ENCODE data around the gene MCM8. TPM values are rescaled to one million over a fixed set of nuclear protein-coding genes. Genes with fewer than 3 reads are reported as not detected.

Gene MCM8
- total RNA-seq, 2 experiments from 2014 or later = 46.6 to 47.8 TPM

- ChIA-PET POLR2A (no interaction called here), CTCF (no interaction called here)
- no peak for TF ChIP-seq CTCF (IDR thresholded peaks at IDR 0.05)
- Mint-ChIP-seq H3K4me1 (ENCODE audit: low read depth) (no peaks in the 10 kb centered on the region), H3K36me3 (ENCODE audit: low read depth) (peaks cover 52% of the 10 kb centered on the region), H3K27ac (no peak overlapping the region), H3K9me3 (no peaks in the 10 kb centered on the region), H3K27me3 (no peaks in the 10 kb centered on the region), H3K4me3 (no peak overlapping the region)
- intact Hi-C loops (cut with micrococcal nuclease) = no loop called here
- DNase-seq (no peak), ATAC-seq (no peak)
These were observed 19.0 kb downstream of the MCM8 start for GRCh38 chr20:5969348-5969935.

- no peak for DNase-seq
- CTCF ChIA-PET = no interaction called here
- no peak for ATAC-seq
- Mint-ChIP-seq H3K9me3 (no peaks in the 10 kb centered on the region), H3K27ac (no peak overlapping the region), H3K36me3 (ENCODE audit: low read depth) (peaks cover 50% of the 10 kb centered on the region), H3K4me3 (no peak overlapping the region), H3K4me1 (ENCODE audit: low read depth) (no peaks in the 10 kb centered on the region), H3K27me3 (no peaks in the 10 kb centered on the region)
- intact Hi-C loops (cut with micrococcal nuclease) = no loop called here
- POLR2A ChIA-PET = no interaction called here
- no peak for TF ChIP-seq CTCF (IDR thresholded peaks at IDR 0.05)
These were observed 19.5 kb downstream of the MCM8 start for GRCh38 chr20:5969940-5970339.

- Mint-ChIP-seq H3K36me3 (ENCODE audit: low read depth) (peaks cover 48% of the 10 kb centered on the region), H3K4me1 (ENCODE audit: low read depth) (no peaks in the 10 kb centered on the region), H3K27me3 (no peaks in the 10 kb centered on the region), H3K27ac (no peak overlapping the region), H3K4me3 (no peak overlapping the region), H3K9me3 (no peaks in the 10 kb centered on the region)
- intact Hi-C loops (cut with micrococcal nuclease) = no loop called here
- POLR2A ChIA-PET = interaction anchor here (0.9 to 1.5 kb wide), 2 partner anchors 10 to 26 kb away, joined by 3 read pairs; no protein-coding TSS in a partner anchor
- TF ChIP-seq CTCF (IDR thresholded peaks at IDR 0.05) = no peak
- no peak for ATAC-seq
- CTCF ChIA-PET = no interaction called here
- no peak for DNase-seq
These were observed 19.9 kb downstream of the MCM8 start for GRCh38 chr20:5970381-5970780.

- Mint-ChIP-seq H3K4me3 (no peak overlapping the region), H3K4me1 (ENCODE audit: low read depth) (no peaks in the 10 kb centered on the region), H3K9me3 (no peaks in the 10 kb centered on the region), H3K27ac (no peak overlapping the region), H3K36me3 (ENCODE audit: low read depth) (peaks cover 44% of the 10 kb centered on the region), H3K27me3 (no peaks in the 10 kb centered on the region)
- ChIA-PET POLR2A (interaction anchor here (0.9 to 1.5 kb wide), 2 partner anchors 11 to 25 kb away, joined by 3 read pairs; no protein-coding TSS in a partner anchor), CTCF (no interaction called here)
- intact Hi-C loops (cut with micrococcal nuclease) = no loop called here
- no peak for DNase-seq
- ATAC-seq = no peak
- TF ChIP-seq CTCF (IDR thresholded peaks at IDR 0.05) = no peak
These were observed 20.8 kb downstream of the MCM8 start for GRCh38 chr20:5971203-5971602.

GRCh38 chr20:5973172-5973571 is 22.7 kb downstream of the MCM8 start:
- DNase-seq = no peak
- ChIA-PET CTCF (interaction anchor here (0.8 kb wide), 1 partner anchor 9 kb away, joined by 3 read pairs; no protein-coding TSS in a partner anchor), POLR2A (no interaction called here)
- intact Hi-C loops (cut with micrococcal nuclease) = no loop called here
- no peak for ATAC-seq
- no peak for TF ChIP-seq CTCF (IDR thresholded peaks at IDR 0.05)
- H3K27me3 Mint-ChIP-seq = no peaks in the 10 kb centered on the region
- H3K36me3 Mint-ChIP-seq (ENCODE audit: low read depth) = peaks cover 48% of the 10 kb centered on the region
- H3K4me1 Mint-ChIP-seq (ENCODE audit: low read depth) = no peaks in the 10 kb centered on the region
- H3K4me3 Mint-ChIP-seq = no peak overlapping the region
- H3K27ac Mint-ChIP-seq = no peak overlapping the region
- no peaks in the 10 kb centered on the region for H3K9me3 Mint-ChIP-seq
